ENCODE measurements around the gene LRP4. TPM values are rescaled to one million over a fixed set of nuclear protein-coding genes. Genes with fewer than 3 reads are reported as not detected.

The LRP4 gene
- total and polyA plus RNA-seq, 2 donors (not counting 3 experiments of a cell fraction or from before 2014, with no cell fraction given), result 0.86 to 2.0 TPM

GRCh38 chr11:46827995-46828394 is 90.4 kb downstream of the LRP4 start:
- no peak for TF ChIP-seq MYC (IDR thresholded peaks at IDR 0.05; ENCODE audit: low read depth, low read length)
- TF ChIP-seq JUN (IDR thresholded peaks at IDR 0.05; ENCODE audit: borderline replicate concordance, insufficient read depth, insufficient read length, low read depth), result no peak
- no peak for TF ChIP-seq POLR2AphosphoS5 (IDR thresholded peaks at IDR 0.05; ENCODE audit: insufficient read depth, low read depth, low read length)
- TF ChIP-seq EZH2 (IDR thresholded peaks at IDR 0.05; ENCODE audit: borderline replicate concordance, low read depth, low read length, severe bottlenecking), result no peak
- no peak for TF ChIP-seq POLR2A (IDR thresholded peaks at IDR 0.05; ENCODE audit: low read depth, low read length)
- no peak for TF ChIP-seq CTCF (IDR thresholded peaks at IDR 0.05; ENCODE audit: extremely low read depth in 1 of 2, insufficient read depth in 1 of 2, low read depth in 1 of 2, low read length in 2 of 2)
- TF ChIP-seq FOS (IDR thresholded peaks at IDR 0.05; ENCODE audit: borderline replicate concordance, insufficient read depth, low read length), result no peak
- TF ChIP-seq MAX (IDR thresholded peaks at IDR 0.05; ENCODE audit: insufficient read depth, insufficient read length), result no peak
- TF ChIP-seq GATA2 (IDR thresholded peaks at IDR 0.05; ENCODE audit: insufficient read depth, insufficient read length, low read depth, low read length), result no peak
- Histone ChIP-seq H3K79me2 (ENCODE audit: control insufficient read depth, insufficient read depth, low read length) (peaks cover 97% of the 10 kb centered on the region), H3K9ac (replicated peaks; ENCODE audit: extremely low read depth, insufficient read depth, low read length) (no peak overlapping the region), H3K27ac (ENCODE audit: insufficient read depth, low read depth, low read length) (no peak overlapping the region), H3K9me3 (replicated peaks; ENCODE audit: control insufficient read depth, insufficient read depth, low read length) (no peaks in the 10 kb centered on the region), H3K4me2 (ENCODE audit: insufficient read depth, low read length) (no peak overlapping the region), H3K4me3 (replicated peaks in 1 of 3; ENCODE audit: insufficient read depth in 1 of 3, low read depth in 1 of 3, low read length in 3 of 3) (no peak overlapping the region), H2AFZ (ENCODE audit: low read depth, low read length) (no peak overlapping the region), H3K4me1 (ENCODE audit: control insufficient read depth, extremely low read depth, insufficient read depth, low read length) (peaks cover 11% of the 10 kb centered on the region), H3K36me3 (ENCODE audit: control insufficient read depth in 2 of 2, extremely low read depth in 1 of 2, insufficient read depth in 2 of 2, low read length in 2 of 2) (no peaks in the 10 kb centered on the region), H3K9me1 (replicated peaks; ENCODE audit: control insufficient read depth, extremely low read depth, insufficient read depth, low read length) (no peaks in the 10 kb centered on the region), H3K27me3 (ENCODE audit: control insufficient read depth in 2 of 2, insufficient read depth in 2 of 2, low read length in 2 of 2) (no peaks in the 10 kb centered on the region), H4K20me1 (replicated peaks; ENCODE audit: control insufficient read depth, extremely low read depth, insufficient read depth, low read length) (no peaks in the 10 kb centered on the region)
- BruUV-seq (replicated peaks), result no TSS peak
- intact Hi-C loops (cut with micrococcal nuclease), result no loop called here
- ChIA-PET CTCF (interaction anchor here (0.8 kb wide), 1 partner anchor 18 kb away, joined by 5 read pairs; the partner anchor contains the start of gene CKAP5), POLR2A (interaction anchor here (0.8 kb wide), 1 partner anchor 16 kb away, joined by 4 read pairs; no protein-coding TSS in a partner anchor)
- FAIRE-seq (no peak), DNase-seq (ENCODE audit: low read depth, low spot score) (no peak)
- dilution Hi-C loops (cut with MboI; ENCODE audit: extremely low pct_ligation_motif_present, low sequenced_read_pairs), result no loop called here
